ENCODE results near the gene DPF3.

DPF3 gene

DNA sequence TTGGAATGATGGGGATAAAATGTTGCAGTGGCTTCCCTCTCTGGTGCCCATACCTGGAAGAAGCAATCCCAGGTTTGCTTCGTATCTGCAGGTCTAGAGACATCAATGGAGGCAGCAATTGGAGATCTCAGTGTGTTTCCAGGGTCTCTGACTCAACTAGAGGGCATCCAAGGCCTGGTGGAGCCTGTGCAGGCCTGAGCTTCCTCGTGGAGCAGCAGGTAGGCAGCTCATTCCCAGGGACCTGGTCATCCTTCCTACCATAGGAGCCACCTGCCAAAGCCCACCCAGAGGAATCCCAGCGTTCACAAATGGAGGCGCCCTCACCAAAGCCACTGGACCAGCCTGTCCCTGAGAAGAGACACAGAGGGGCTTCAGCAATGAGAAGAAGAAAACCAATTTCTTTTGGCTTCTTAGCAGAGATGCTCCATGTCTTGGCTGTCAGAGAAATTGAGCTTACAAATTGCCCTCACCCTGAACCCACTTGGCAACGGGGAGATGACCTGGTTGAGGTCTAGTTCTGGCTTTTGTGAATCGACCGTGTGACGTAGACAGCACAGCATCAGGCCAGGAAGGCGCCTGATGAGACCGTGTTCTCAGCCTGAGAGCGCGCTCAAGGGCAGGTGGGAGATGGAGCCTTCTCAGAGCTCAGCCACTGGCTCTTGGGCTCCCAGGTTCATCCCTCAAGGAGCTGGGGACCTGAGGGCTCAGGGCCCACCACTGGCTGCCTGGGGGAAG lies 283.6 kb downstream of the DPF3 start:
- peak; percentile 2 for DNase-seq

DNA sequence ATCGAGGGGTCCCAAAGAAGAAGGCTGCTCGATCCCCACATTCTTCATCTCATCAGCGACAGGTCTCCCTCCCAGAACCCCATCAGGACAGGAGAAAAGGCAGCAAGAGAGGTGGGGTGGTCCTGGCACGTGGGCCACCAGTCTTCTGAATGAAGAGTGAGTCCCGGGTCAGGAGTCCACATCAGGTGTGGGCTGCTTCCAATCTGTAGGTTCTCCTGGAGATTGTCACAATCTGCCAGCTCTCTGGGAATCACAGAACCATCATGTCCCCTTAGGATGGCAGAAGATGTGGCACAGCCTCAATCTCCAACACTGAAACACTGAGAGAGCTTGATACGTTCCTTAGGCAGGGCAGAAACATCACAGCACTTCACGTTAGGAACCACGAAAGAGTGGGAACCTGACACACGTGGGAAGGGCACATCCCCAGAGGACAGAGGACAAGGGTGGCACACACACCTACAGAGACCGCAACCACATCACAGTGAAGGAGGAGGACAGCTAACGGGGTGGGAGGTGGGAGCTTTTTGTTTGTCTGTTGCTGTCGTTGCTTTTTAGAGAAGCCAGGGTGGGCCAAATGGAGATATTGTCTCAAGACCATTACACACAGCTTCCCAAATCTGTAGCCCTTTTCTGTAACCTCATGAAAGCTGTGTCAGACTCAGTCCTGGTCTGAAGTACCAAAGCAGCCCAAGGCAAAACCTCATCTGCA lies 284.5 kb downstream of the DPF3 start:
- peak; percentile 16 for DNase-seq

DNA sequence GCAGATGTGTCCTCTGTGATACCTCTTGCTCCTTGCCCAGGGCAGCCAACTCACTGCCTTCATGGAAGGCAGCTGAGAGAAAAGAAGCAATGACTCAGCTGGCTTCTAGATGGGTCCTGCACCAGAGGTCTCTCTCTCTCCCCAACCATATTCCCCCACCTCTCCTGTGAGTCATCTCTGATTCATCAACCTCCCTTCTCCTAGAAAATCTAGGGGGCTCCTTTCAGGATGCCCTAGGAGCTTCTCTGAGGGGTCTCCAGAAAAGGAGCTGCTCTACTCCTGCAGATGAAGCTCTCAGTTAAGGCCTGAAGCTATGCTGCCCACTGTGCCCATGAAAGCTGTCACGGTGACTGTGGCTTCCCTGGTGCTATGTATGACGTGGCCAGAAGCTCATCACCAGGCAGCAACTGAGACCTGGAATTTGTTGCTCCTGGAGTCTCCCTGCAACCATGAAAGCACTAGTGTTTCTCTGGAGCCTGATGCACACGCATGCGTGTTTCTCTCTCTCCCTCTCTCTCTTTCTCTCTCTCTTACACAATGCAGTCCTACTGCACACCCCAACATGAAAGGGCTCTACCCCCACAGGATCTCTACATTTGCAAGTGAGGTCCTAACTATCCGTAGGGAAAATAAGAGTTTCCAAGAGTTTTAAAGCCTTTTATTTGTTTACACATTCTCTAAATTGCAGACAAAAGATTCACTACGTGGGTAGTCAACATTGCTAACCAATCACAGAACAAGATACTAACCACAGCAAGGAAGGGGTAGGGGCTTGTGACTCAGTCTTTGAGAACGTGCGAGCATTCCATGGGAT lies 285.3 kb downstream of the DPF3 start:
- DNase-seq, result peak; percentile 10

DNA sequence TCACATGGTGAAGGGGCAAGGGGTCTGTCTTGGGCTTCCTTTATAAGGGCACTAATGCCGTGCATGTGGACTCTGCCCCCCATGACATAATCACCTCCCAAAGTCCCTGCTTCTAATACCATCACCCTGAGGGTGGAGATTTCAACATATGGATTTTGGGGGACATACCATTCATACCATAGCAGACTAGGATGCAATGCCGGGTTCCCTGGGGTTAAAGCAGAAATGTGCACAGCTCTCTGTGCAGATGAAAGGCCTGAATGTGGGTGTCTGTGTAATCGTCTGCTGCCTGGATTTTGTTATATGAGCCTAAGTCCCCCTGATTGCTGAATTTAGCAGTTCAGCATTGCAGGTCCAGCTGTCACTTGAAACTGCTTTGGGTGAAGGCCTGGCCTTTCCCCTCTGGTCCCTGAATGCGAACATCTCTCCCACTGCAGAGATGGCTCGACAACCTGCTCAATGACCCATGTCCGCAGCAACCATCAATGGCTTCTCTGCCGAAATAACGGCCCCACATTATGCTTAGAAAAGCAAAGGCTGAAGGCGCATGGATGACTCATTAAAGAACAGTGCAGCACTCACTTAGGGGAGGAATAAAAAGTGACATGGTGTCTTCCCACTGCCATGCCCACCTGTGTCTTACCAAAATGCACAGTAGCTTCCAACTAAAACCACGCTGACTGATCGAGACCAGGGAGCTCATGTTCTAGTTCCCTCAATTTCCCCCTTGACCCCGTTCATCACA lies 286.3 kb downstream of the DPF3 start:
- DNase-seq, result peak; percentile 8

DNA sequence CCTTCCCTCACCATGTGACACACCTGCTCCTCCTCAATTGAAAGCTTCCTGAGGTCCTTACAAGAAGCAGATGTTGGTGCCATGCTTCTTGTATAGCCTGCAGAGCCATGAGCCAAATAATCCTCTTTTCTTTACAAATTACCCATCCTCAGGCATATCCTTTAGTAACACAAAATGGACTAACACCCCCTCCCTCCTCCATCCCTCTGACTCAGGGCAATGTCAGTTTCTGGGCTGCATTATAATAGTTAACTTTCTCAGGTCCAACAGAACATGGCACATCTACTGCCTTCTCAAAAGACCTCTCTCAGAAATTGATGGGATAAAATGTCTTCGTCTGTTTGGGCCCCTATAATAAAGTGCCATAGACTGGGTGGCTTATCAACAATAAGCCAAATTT lies 287.0 kb downstream of the DPF3 start:
- DNase-seq, result no peak

DNA sequence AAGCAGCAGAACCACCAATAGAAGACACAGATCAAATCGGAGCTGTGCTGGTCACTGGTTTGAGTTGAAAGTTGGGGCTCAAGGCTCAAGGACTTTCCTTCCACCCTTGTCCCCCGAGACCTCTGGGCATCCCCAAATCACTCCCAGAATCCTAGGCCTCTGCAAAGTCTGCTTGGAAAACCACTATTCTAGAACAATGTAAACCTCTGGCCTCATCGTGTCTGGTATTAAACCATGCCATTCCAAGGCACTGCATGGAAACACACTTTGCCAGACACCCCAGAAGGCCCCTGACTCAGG lies 288.0 kb downstream of the DPF3 start:
- DNase-seq, result no peak

DNA sequence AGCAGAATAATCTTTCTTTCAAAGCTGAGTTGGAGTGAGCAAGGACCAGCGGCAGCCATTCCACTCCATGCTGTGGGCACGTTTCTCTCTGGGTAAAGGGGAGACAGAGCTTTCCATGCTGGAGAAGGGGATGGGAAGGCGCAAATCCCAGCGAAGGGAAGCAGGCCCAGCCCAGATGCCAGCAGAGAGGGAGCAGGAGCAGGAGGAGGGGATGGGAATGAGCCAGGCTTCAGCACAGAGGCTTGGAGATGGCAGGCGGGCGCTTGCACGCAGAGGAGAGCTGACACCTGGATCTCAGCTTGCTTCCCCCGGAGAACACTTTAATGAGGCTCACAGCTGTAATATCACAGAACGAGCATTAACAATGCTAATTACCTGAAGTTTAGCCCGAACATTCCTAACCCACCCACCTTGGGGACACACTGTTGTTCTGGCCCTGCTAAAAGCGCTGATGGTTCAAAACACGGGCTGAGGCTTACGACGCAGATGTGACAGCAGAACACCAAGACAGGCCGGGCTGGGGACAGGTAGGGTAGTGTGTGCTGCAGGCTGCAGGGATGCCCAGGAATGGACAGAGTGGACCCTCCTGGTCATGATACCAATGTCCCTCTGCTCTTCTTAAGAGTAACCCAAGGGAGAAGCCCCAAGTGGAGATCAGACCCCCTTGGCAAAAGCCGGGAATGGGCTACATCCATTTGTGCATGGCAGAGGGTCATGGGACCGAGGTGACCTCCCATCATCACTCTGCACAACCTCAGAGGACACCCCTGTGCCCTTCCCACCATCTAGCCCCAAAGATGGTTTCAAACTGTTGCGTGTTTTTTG lies 288.6 kb downstream of the DPF3 start:
- peak; percentile 7 for DNase-seq

DNA sequence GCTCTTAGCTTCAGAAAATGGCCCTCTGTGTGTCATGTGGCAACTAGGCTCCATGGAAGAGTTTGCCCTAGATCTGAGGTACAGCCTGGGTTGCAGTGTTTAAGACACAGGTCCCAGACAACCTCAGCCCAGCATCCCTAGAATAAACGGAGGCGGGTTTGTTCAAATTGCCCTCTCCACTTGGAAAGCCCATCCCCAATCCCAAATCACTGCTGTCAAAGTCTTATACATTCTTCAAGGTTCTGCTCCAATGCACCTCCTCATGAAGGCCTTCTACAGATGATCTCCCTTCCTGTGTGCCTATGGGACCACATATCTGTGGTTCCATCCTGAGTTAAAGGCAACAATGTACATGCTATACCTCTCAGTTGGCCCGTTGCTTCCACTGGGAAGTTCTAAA lies 289.8 kb downstream of the DPF3 start:
- peak; percentile 15 for DNase-seq

DNA sequence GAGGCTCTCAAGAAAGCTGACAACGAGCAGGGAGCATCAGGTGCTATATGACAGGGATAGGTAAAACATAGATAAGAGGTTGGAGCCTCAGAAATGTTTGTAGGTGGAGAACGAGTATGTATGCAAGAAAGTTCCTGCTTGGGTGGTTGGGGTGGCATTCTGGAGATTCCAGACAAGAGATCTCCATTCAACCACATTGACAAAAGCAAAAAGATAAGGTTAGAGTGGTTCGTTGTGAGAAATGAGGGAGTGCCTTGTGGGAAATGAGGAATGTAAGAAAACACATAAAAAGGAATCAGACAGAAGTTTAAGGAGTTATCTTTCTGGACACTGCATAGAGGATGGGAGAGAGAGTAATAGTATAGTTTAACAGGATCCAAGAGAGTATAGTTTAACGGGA lies 290.3 kb downstream of the DPF3 start:
- DNase-seq, result no peak

DNA sequence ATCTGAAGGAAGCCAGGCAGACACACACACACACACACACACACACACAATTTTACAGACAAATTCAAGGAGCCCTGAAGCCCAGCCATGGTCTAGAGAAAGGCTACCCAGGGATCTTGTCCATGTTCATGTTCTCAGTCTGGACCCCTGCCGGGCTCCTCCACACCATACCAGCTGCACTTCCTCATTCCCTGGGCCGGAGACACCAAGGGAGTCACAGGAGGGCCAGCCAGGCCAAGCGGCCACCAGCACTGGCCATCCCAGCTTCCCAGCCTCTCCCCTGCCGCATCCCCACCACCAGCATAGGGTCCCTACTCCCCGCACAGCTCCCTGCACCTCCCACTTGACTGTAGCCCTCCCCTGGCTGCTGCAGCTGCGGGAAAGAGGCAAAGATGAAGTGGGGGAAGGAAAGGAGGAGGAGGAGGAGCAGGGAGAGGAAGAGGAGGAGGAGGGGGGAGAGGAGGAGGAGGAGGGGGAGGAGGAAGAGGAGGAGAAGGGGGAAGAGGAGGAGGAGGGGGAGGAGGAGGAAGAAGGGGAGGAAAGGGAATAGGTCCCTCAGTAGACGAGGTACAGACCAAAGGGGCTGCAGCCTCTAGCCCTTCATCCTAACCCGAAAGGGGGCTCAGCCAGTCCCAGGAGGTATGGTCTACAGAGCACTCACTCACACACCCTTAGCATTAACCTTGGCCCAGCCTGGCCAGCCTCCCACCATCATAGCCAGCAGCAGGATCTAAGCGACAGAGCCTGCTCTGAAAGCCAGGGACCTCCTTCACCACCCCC lies 293.2 kb downstream of the DPF3 start:
- no peak for DNase-seq

DNA sequence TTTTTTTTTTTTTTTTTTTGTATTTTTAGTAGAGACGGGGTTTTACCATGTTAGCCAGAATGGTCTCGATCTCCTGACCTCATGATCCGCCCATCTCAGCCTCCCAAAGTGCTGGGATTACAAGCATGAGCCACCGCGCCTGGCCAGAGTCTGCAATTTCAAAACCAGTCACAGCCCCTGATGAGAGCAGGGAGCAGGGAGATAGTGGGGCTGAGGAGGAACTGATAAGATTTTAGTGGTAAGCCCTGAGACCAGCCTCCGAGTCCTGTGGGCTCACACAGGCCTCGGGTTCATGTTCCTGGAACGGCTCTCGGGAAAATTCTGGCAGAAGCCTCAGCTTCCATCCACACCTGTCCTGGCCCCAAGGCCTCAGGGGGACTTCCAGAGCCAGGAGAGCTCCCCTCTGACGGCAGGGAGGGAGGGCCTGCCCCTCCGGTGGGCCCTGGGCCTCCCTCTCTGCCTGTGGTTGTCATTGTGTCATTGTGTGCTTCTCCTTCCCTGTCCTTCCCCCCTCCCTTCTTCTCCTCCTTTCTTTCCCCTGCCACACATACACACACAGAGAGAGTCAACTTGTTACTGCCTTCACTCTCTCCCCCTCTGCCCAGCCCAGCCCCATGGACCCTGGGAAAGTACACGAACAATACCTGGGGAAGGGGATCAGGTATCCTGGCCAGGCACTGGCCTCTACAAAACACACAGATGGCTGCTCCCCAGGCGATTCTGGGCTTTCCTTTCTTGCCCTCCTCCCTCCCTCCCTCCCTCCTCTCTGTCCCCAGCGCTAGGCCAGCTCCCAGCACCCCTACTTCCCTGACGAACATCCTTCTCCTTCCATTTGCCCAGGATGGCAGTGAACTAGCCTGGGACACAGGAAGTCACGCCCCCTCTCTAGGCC lies 294.1 kb downstream of the DPF3 start:
- DNase-seq, result no peak

DNA sequence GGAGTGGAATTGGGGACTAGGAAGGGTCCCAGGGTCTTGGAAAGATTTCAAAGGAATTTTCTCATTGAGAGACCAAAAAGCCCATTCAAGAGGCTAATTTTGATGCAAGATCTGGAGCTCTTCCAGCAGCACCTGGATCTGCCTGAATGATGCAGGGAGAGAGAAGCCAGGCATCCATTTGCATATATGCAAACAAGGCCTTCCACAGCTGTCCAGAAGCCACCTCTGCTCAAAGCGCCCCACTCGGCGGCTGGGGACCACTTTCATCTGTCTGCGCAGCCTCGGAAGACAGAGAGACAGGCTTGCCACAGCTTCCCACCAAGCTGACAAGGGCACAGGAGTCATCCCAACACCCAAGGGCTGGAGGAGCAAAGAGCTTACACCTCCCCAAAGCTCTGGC lies 295.6 kb downstream of the DPF3 start:
- no peak for DNase-seq

DNA sequence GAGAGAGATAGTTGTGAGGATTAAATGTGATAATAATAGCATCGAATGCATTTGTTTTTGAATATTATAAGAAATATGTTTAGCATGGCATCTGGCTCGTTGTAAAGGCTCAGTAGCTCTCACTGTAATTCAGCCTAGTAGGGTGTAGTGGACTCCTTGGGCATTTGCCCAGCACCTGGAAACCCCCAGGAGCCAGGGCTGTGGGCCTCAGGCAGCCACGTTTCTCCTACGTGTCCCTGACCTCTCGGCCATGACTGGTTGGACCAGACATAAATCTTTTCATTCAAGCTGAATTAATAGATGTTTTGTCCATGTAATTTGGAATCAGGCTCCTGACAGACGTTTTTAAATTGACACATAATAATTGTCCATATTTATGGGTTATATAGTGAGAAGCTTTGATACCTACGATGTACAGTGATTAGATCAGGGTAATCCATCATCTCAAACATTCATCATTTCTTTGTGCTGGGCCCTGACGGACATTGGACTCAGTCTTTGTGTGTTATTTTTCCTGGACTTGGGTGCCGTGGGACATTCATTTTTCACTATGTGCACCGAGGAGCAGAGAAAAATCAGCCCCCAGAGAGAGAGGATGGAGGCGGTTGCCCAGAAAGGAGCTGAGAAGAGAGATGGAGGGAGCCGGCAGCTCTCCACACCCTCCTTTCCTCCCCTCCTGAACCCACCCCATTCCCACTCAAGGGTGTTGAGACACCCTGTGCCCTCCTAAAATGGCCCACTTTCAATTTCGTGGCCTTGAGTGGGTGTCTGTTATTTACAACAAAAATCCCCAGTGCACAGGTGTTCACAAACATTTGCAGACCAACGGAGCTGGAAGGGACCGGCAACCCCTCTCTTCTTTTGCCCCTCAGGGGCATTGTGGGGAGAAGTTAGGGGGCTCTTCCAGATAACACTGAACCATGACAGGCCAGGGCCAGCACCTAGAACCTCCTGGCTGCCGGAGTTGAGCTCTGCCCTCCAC lies 296.4 kb downstream of the DPF3 start:
- DNase-seq, result no peak

DNA sequence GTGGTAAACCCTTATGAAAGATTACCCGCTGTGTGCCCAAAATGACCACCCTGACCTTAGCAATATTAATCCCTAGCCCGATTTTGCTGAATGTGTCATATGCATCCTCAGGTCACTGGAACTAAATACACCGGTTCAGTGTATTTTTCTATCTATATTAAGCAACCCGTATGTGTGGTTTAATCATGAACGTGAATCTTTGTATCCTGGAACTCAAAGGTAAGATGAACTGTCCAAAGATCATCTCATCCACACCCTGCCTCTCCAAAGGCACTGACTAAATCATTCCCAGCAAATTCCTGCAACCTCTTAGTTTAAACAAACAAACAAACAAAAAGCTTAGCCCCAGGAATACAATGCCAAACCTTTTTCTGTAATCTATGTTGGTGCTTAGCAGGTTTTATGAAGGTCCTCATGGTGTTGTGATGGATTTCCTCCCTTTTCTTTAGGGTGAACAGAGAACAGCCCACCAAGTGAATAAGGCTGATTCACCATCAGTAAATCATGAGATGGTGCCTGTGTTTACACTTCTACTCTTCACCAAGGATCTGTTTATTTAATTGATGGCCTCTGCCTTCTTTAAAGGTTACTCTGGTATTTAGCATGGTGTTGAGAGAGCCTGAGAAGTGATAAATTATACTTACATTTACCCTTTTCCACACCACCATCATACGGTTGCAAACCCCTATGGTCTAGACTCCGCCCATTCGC lies 298.6 kb downstream of the DPF3 start:
- DNase-seq, result no peak

DNA sequence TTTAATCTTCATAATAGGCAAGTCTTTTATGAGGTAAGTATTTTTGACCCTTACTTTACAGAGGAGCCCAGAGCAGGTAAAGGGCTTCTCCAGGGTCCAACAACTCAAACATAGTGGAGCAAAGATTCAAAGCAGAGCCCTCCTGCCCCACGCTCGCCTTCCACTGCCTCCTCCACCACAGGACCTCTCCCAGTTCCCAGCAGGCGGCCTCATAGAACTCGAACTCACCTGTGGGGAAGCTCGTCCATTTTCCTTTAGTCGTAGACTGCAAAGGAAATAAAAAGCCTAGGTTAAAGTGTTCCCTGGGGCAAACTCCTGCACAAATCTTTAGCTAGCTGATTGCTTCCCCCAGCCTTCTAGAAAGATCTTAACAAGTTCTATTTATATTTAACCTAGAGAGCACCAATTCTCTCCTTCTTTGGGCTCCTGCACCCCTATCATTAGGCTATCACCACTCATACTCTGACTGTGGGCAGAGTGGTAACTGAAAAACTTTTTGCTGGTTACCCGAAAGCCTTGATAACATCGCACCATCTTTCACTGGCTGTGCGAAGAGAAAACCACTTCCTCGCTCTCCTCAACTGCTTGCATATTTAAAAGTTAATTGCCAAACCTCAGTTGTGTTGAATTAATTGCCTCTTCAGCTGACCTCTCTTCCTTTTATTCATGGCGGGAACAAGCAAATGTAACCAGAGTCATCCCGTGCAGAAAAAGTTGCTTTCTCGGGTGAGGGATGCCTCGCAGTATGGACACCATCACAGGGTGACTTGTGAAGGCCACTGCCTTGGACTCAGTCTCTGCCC lies 299.6 kb downstream of the DPF3 start:
- DNase-seq, result peak; percentile 34

DNA sequence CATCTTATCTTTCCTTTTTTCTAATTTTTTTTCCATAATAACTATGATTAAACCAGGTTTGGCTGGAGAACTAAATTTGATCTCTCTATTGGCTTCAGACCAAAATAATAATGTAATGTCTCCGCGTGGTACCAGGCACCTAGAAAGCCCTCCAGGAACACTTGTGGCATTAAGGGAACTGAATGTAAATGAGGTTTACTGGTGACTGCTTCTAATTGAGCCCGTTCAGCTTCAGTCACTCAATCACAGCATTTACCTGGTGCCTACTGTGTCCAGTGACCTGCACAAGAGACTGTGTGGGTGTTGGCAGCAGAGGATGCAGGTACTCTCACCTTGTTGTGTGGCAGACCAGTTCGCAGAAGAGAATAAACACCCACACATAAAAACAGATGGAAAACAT lies 302.5 kb downstream of the DPF3 start:
- DNase-seq, result no peak

DNA sequence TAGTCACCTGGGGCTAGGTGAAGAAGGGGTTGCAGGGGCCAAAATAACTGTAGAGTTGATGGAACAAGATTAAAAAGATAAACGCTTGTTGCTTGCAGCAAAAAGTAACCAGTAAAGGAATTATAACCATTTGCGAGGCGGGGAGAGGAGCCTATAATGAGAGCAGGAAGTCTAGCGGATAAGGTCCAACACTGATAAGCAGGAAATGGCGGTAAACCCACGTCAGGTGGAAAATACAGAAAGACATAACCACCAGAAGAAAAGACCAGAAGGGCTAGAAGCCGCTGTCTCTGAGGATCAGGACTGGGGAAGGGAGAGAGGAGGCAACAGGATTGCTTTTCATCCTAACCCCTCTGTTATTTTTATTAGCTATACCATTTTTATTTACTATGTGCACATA lies 303.3 kb downstream of the DPF3 start:
- no peak for DNase-seq

DNA sequence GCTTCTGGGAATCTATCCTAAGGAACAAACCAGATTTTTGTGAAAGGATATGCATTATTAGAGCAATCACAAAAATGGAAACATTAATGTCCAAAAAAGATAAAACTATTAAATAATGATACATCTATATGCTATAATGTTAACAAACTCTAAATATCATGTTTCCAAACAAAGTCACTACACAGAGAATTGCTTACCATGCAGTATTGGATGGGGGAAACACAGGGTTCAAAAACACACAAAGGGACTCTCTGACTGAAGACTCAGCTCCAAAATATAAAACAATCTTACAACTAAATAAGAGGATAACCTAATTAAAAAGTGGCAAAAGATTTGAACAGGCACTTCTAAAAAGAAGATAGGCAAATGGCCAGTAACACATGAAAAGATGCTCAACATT lies 304.2 kb downstream of the DPF3 start:
- no peak for DNase-seq

All from stimulated activated CD8-positive, alpha-beta memory T cell treated with anti-CD3 and anti-CD28 coated beads, Interleukin-4, amount 100 ng/mL, for 48 hours (primary cell).